Measurements from ENCODE around the gene CLHC1. TPM values are rescaled to one million over a fixed set of nuclear protein-coding genes. Genes with fewer than 3 reads are reported as not detected.
"Not testable (repeated sequence)": the region's sequence is repeated elsewhere in the genome, so short reads cannot be mapped to it uniquely, and the experiment has no call there.

CLHC1 gene
- total RNA-seq (12.0 and 12.8 TPM in 2 replicates), polyA plus RNA-seq (2.0 and 3.5 TPM in 2 replicates), polyA minus RNA-seq (0.26 and 2.8 TPM in 2 replicates)
- total RNA-seq (2013): 6.5 TPM

GRCh38 chr2:55232084-55232862, at the start of gene CLHC1, which contains the start of gene RPS27A:
TSS of gene CLHC1 (minus strand) at chr2:55232293. CDS start at chr2:55222411, 9,882 bp downstream.
TSS of gene RPS27A (plus strand) at chr2:55232688. CDS start at chr2:55232825, 137 bp downstream.
- intact Hi-C loops (cut with micrococcal nuclease): loop anchor here (1.0 to 5.0 kb wide), 10 partner anchors 9 to 1465 kb away; partner anchors contain the start of genes ACYP2, CCDC88A, CFAP36 and CHAC2
- CTCF ChIA-PET: interaction anchor here (1.0 kb wide), 3 partner anchors 8 to 343 kb away, joined by 3 to 5 read pairs (median 4); no protein-coding TSS in a partner anchor
- ATAC-seq (ENCODE audit: low read depth): peak; percentile 87

GRCh38 chr2:55280851-55281546, 48.9 kb upstream of the CLHC1 start:
- POLR2A ChIA-PET; H3K27me3 Mint-ChIP-seq; H3K36me3 ChIP-seq (replicated peaks in 1 of 2; ENCODE audit: control extremely low read depth in 1 of 2, control insufficient read depth in 1 of 2, extremely low read depth in 1 of 2, insufficient read depth in 2 of 2, low read length in 1 of 2); H3K79me2 ChIP-seq (ENCODE audit: control insufficient read depth, insufficient read depth, low read length); CTCF ChIA-PET; H3K9ac ChIP-seq (ENCODE audit: low read length); DNase-seq; H3K27me3 ChIP-seq (replicated peaks in 1 of 4; ENCODE audit: control extremely low read depth in 1 of 4, control insufficient read depth in 3 of 4, insufficient read depth in 4 of 4, low read length in 3 of 4); H3K9me3 Mint-ChIP-seq (ENCODE audit: insufficient read depth); H4K20me1 ChIP-seq (ENCODE audit: control insufficient read depth, insufficient read depth, low read length, poor library complexity, severe bottlenecking); H3K4me3 ChIP-seq (ENCODE audit: control extremely low read depth in 1 of 5, extremely low read depth in 1 of 5, insufficient read depth in 1 of 5, low read depth in 2 of 5, low read length in 4 of 5); ATAC-seq (ENCODE audit: low read depth); H3K9me3 ChIP-seq (ENCODE audit: control extremely low read depth in 1 of 3, control insufficient read depth in 2 of 3, insufficient read depth in 1 of 3, low read length in 2 of 3): not testable (repeated sequence)
- Mint-ChIP-seq H3K27ac (peak overlapping the region; percentile 56), H3K4me1 (peaks cover 24% of the 10 kb centered on the region), H3K4me3 (peak overlapping the region; percentile 69)
- peak overlapping the region; percentile 98 for H2AFZ ChIP-seq (ENCODE audit: insufficient read depth, low read depth, low read length, poor library complexity, severe bottlenecking)
- intact Hi-C loops (cut with micrococcal nuclease): loop anchor here (5.0 kb wide), 1 partner anchor 151 kb away; no protein-coding TSS in a partner anchor
- H3K4me2 ChIP-seq (replicated peaks; ENCODE audit: low read depth, low read length, poor library complexity, severe bottlenecking): peak overlapping the region; percentile 73
- H3K4me1 ChIP-seq (ENCODE audit: control insufficient read depth in 2 of 2, insufficient read depth in 2 of 2, low read length in 2 of 2): peaks cover 11 to 18% of the 10 kb centered on the region in 2 donors
- 100% methylated on average over 3 of the region's 5 CpGs for WGBS (ENCODE audit: insufficient coverage)
- H3K27ac ChIP-seq (ENCODE audit: low read length in 2 of 2): peak overlapping the region in 1 of 2 donors; percentile 89

More at GRCh38 chr2:55232084-55232862, at the start of gene CLHC1, which contains the start of gene RPS27A:
- Histone ChIP-seq H3K27ac (ENCODE audit: low read length in 2 of 2) (peak within 1 kb of the TSS; percentile 95 to 98), H3K79me2 (ENCODE audit: control insufficient read depth, insufficient read depth, low read length) (peaks cover 32% of the 10 kb centered on the region), H3K27me3 (replicated peaks in 1 of 4; ENCODE audit: control extremely low read depth in 1 of 4, control insufficient read depth in 3 of 4, insufficient read depth in 4 of 4, low read length in 3 of 4) (no peaks in the 10 kb centered on the region), H4K20me1 (ENCODE audit: control insufficient read depth, insufficient read depth, low read length, poor library complexity, severe bottlenecking) (peaks cover 15% of the 10 kb centered on the region), H3K9me3 (ENCODE audit: control extremely low read depth in 1 of 3, control insufficient read depth in 2 of 3, insufficient read depth in 1 of 3, low read length in 2 of 3) (no peaks in the 10 kb centered on the region), H2AFZ (ENCODE audit: insufficient read depth, low read depth, low read length, poor library complexity, severe bottlenecking) (peak within 1 kb of the TSS; percentile 93), H3K9ac (ENCODE audit: low read length) (peak within 1 kb of the TSS; percentile 99), H3K36me3 (replicated peaks in 1 of 2; ENCODE audit: control extremely low read depth in 1 of 2, control insufficient read depth in 1 of 2, extremely low read depth in 1 of 2, insufficient read depth in 2 of 2, low read length in 1 of 2) (peaks cover 0 to 38% of the 10 kb centered on the region in 2 experiments), H3K4me3 (ENCODE audit: control extremely low read depth in 1 of 5, extremely low read depth in 1 of 5, insufficient read depth in 1 of 5, low read depth in 2 of 5, low read length in 4 of 5) (peak within 1 kb of the TSS; percentile 72 to 98 (median 94)), H3K4me2 (replicated peaks; ENCODE audit: low read depth, low read length, poor library complexity, severe bottlenecking) (peak within 1 kb of the TSS; percentile 87), H3K4me1 (ENCODE audit: control insufficient read depth in 2 of 2, insufficient read depth in 2 of 2, low read length in 2 of 2) (peaks cover 28 to 39% of the 10 kb centered on the region in 2 donors)
- Mint-ChIP-seq H3K27me3 (no peaks in the 10 kb centered on the region), H3K9me3 (ENCODE audit: insufficient read depth) (peaks cover 4% of the 10 kb centered on the region), H3K4me3 (peak within 1 kb of the TSS; percentile 94), H3K27ac (peak within 1 kb of the TSS; percentile 99), H3K4me1 (peaks cover 54% of the 10 kb centered on the region)
- peak; percentile 97 for DNase-seq
- TF ChIP-seq EZH2 (IDR thresholded peaks at IDR 0.05; ENCODE audit: borderline replicate concordance, insufficient read depth, low read depth, low read length, poor library complexity, severe bottlenecking) (no peak), CTCF (IDR thresholded peaks at IDR 0.05) (no peak)
- POLR2A ChIA-PET: interaction anchor here (0.6 to 1.7 kb wide), 7 partner anchors 9 to 509 kb away, joined by 4 to 26 read pairs (median 7); partner anchors contain the start of genes EML6, MTIF2 and RTN4
- WGBS (ENCODE audit: insufficient coverage): 0% methylated on average over 27 of the region's 37 CpGs

- 95% methylated on average over 6 of the region's 7 CpGs for WGBS (ENCODE audit: insufficient coverage)
- ATAC-seq (ENCODE audit: low read depth); H4K20me1 ChIP-seq (ENCODE audit: control insufficient read depth, insufficient read depth, low read length, poor library complexity, severe bottlenecking); H3K4me3 Mint-ChIP-seq; H3K79me2 ChIP-seq (ENCODE audit: control insufficient read depth, insufficient read depth, low read length); H3K27ac Mint-ChIP-seq; H3K4me2 ChIP-seq (replicated peaks; ENCODE audit: low read depth, low read length, poor library complexity, severe bottlenecking); H3K9ac ChIP-seq (ENCODE audit: low read length); H3K9me3 ChIP-seq (ENCODE audit: control extremely low read depth in 1 of 3, control insufficient read depth in 2 of 3, insufficient read depth in 1 of 3, low read length in 2 of 3); H3K4me3 ChIP-seq (ENCODE audit: control extremely low read depth in 1 of 5, extremely low read depth in 1 of 5, insufficient read depth in 1 of 5, low read depth in 2 of 5, low read length in 4 of 5); POLR2A ChIA-PET; DNase-seq; H3K36me3 ChIP-seq (replicated peaks in 1 of 2; ENCODE audit: control extremely low read depth in 1 of 2, control insufficient read depth in 1 of 2, extremely low read depth in 1 of 2, insufficient read depth in 2 of 2, low read length in 1 of 2); H3K27ac ChIP-seq (ENCODE audit: low read length in 2 of 2); H3K9me3 Mint-ChIP-seq (ENCODE audit: insufficient read depth); H3K27me3 Mint-ChIP-seq; H2AFZ ChIP-seq (ENCODE audit: insufficient read depth, low read depth, low read length, poor library complexity, severe bottlenecking); CTCF ChIA-PET; H3K27me3 ChIP-seq (replicated peaks in 1 of 4; ENCODE audit: control extremely low read depth in 1 of 4, control insufficient read depth in 3 of 4, insufficient read depth in 4 of 4, low read length in 3 of 4): not testable (repeated sequence)
- peaks cover 11 to 18% of the 10 kb centered on the region in 2 donors for H3K4me1 ChIP-seq (ENCODE audit: control insufficient read depth in 2 of 2, insufficient read depth in 2 of 2, low read length in 2 of 2)
- intact Hi-C loops (cut with micrococcal nuclease): loop anchor here (5.0 kb wide), 1 partner anchor 152 kb away; no protein-coding TSS in a partner anchor
- peaks cover 19% of the 10 kb centered on the region for H3K4me1 Mint-ChIP-seq
Observed at GRCh38 chr2:55279859-55280424, 47.8 kb upstream of the CLHC1 start.

All from B cell (primary cell).